ENCODE data around the gene KIF4A. TPM values are rescaled to one million over a fixed set of nuclear protein-coding genes. Genes with fewer than 3 reads are reported as not detected.

KIF4A gene
- total and polyA plus RNA-seq, 2 of the 13 experiments (the other 11 are each of a cell fraction or from before 2014, with no cell fraction given), result 9.4 to 28.2 TPM

DNA sequence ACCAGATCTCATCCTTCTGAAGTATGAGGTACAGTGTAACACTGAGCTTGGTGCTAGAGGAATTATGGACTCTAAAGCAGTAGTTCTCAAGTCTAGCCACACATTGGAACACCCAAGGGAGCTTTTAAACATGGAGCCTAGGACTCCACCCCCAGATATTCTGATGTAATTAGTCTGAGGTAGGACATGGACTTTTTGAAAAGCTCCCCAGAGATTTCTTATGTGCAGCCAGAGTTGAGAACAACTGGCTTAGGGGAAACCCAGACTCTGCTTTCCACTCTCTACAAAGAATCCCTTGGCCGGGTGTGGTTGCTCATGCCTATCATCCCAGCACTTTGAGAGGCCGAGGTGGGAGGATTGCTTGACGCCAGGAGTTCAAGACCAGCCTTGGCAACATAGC, 121.6 kb downstream of the KIF4A start:
- DNase-seq (ENCODE audit: low spot score) (no peak), ATAC-seq (no peak), FAIRE-seq (no peak)
- Histone ChIP-seq H3K9me3 (ENCODE audit: low read length) (no peaks in the 10 kb centered on the region), H4K20me1 (ENCODE audit: insufficient read depth, low read length) (no peaks in the 10 kb centered on the region), H3K4me2 (ENCODE audit: low read depth, low read length) (no peak overlapping the region), H3K36me3 (replicated peaks in 1 of 2; ENCODE audit: control insufficient read depth in 1 of 2, insufficient read depth in 2 of 2, low read length in 2 of 2) (0 out of 5 replicates have a peak, but pooled peaks cover 0 to 2% of the 10 kb centered on the region in 2 experiments), H3K27ac (ENCODE audit: extremely low read length, insufficient read depth, low read length) (no peak overlapping the region), H3K9ac (ENCODE audit: insufficient read depth, low read depth, low read length) (no peak overlapping the region), H3K4me3 (replicated peaks in 1 of 3; ENCODE audit: insufficient read depth in 1 of 3, low read depth in 2 of 3, low read length in 3 of 3) (no peak overlapping the region), H3K4me1 (ENCODE audit: insufficient read depth, low read length) (no peaks in the 10 kb centered on the region), H3K79me2 (ENCODE audit: insufficient read depth, low read length) (no peaks in the 10 kb centered on the region), H3K27me3 (ENCODE audit: control insufficient read depth in 1 of 2, insufficient read depth in 2 of 2, low read length in 2 of 2) (no peaks in the 10 kb centered on the region), H2AFZ (ENCODE audit: low read length) (no peak overlapping the region)
- POLR2A ChIA-PET, result no interaction called here
- 100% methylated on average over 3 of the region's 3 CpGs for WGBS (ENCODE audit: low lambda C conversion rate)
- in situ Hi-C loops (cut with HindIII; ENCODE audit: extremely low pct_ligation_motif_present, low pct_unique_long_range_greater_than_20kb), result no loop called here
- no TSS peak for BruUV-seq (replicated peaks)
- intact Hi-C loops (cut with micrococcal nuclease; ENCODE audit: unreplicated experiment), result no loop called here
- CTCF ChIA-PET (ENCODE audit: low intra/inter-chr PET ratio, low total read pairs), result no interaction called here
- TF ChIP-seq EED (CRISPR knock-in tag; IDR thresholded peaks at IDR 0.05) (no peak), TAF15 (IDR thresholded peaks at IDR 0.05; ENCODE audit: low read depth, low read length, poor library complexity, severe bottlenecking) (no peak), ZNF12 (CRISPR knock-in tag; IDR thresholded peaks at IDR 0.05) (no peak), ZNF331 (CRISPR knock-in tag; IDR thresholded peaks at IDR 0.05) (no peak), KLF9 (CRISPR knock-in tag; IDR thresholded peaks at IDR 0.05; ENCODE audit: low read depth) (no peak), ZNF772 (CRISPR knock-in tag; IDR thresholded peaks at IDR 0.05) (no peak), GTF2F1 (IDR thresholded peaks at IDR 0.05; ENCODE audit: low read length) (no peak), ZNF709 (CRISPR knock-in tag; IDR thresholded peaks at IDR 0.05) (no peak), HMGA1 (CRISPR knock-in tag; conservative IDR thresholded peaks at IDR 0.05) (no peak), ZNF33B (CRISPR knock-in tag; IDR thresholded peaks at IDR 0.05) (no peak), NFYC (CRISPR knock-in tag; IDR thresholded peaks at IDR 0.05) (no peak), KLF13 (CRISPR knock-in tag; IDR thresholded peaks at IDR 0.05) (no peak), HNRNPK (IDR thresholded peaks at IDR 0.05; ENCODE audit: low read depth, low read length, poor library complexity, severe bottlenecking) (no peak)
- TF ChIP-seq, protein P1, sequence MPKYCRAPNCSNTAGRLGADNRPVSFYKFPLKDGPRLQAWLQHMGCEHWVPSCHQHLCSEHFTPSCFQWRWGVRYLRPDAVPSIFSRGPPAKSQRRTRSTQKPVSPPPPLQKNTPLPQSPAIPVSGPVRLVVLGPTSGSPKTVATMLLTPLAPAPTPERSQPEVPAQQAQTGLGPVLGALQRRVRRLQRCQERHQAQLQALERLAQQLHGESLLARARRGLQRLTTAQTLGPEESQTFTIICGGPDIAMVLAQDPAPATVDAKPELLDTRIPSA (CRISPR knock-in tag; IDR thresholded peaks at IDR 0.05; ENCODE audit: borderline replicate concordance), result no peak
- TF ChIP-seq, protein P2, sequence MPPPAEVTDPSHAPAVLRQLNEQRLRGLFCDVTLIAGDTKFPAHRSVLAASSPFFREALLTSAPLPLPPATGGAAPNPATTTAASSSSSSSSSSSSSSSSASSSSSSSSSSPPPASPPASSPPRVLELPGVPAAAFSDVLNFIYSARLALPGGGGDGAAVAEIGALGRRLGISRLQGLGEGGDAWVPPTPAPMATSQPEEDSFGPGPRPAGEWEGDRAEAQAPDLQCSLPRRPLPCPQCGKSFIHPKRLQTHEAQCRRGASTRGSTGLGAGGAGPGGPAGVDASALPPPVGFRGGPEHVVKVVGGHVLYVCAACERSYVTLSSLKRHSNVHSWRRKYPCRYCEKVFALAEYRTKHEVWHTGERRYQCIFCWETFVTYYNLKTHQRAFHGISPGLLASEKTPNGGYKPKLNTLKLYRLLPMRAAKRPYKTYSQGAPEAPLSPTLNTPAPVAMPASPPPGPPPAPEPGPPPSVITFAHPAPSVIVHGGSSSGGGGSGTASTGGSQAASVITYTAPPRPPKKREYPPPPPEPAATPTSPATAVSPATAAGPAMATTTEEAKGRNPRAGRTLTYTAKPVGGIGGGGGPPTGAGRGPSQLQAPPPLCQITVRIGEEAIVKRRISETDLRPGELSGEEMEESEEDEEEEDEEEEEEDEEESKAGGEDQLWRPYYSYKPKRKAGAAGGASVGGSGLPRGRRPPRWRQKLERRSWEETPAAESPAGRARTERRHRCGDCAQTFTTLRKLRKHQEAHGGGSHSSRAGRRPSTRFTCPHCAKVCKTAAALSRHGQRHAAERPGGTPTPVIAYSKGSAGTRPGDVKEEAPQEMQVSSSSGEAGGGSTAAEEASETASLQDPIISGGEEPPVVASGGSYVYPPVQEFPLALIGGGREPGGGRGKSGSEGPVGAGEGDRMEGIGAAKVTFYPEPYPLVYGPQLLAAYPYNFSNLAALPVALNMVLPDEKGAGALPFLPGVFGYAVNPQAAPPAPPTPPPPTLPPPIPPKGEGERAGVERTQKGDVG (CRISPR knock-in tag; IDR thresholded peaks at IDR 0.05; ENCODE audit: borderline replicate concordance), result no peak
- TF ChIP-seq, protein P3, sequence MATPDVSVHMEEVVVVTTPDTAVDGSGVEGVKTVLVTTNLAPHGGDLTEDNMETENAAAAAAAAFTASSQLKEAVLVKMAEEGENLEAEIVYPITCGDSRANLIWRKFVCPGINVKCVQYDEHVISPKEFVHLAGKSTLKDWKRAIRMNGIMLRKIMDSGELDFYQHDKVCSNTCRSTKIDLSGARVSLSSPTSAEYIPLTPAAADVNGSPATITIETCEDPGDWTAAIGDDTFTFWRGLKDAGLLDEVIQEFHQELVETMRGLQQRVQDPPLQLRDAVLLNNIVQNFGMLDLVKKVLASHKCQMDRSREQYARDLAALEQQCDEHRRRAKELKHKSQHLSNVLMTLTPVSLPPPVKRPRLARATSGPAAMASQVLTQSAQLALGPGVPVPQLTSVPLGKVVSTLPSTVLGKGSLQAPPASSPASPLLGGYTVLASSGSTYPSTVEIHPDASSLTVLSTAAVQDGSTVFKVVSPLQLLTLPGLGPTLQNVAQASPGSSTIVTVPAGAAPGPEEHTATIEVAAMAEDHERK (CRISPR knock-in tag; IDR thresholded peaks at IDR 0.05; ENCODE audit: low read depth), result no peak
- TF ChIP-seq, protein P4, sequence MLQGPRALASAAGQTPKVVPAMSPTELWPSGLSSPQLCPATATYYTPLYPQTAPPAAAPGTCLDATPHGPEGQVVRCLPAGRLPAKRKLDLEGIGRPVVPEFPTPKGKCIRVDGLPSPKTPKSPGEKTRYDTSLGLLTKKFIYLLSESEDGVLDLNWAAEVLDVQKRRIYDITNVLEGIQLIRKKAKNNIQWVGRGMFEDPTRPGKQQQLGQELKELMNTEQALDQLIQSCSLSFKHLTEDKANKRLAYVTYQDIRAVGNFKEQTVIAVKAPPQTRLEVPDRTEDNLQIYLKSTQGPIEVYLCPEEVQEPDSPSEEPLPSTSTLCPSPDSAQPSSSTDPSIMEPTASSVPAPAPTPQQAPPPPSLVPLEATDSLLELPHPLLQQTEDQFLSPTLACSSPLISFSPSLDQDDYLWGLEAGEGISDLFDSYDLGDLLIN (CRISPR knock-in tag; IDR thresholded peaks at IDR 0.05; ENCODE audit: borderline replicate concordance), result no peak
- TF ChIP-seq, protein P5, sequence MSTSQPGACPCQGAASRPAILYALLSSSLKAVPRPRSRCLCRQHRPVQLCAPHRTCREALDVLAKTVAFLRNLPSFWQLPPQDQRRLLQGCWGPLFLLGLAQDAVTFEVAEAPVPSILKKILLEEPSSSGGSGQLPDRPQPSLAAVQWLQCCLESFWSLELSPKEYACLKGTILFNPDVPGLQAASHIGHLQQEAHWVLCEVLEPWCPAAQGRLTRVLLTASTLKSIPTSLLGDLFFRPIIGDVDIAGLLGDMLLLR (CRISPR knock-in tag; IDR thresholded peaks at IDR 0.05), result no peak

All from HepG2 (cell line).